Nephron (organoid): ENCODE results near the gene CAMTA1.

ENCODE experiments used
- H3K27ac Mint-ChIP-seq, 3 experiments: 2 replicates each; pipeline ENCODE4 v1.8.0; 2020; ENCODE audit warnings: mixed read lengths in 3 of 3, mild to moderate bottlenecking in 2 of 3, moderate library complexity in 1 of 3
- H3K27me3 Mint-ChIP-seq: 2 replicates; pipeline ENCODE4 v1.8.0; 2021; ENCODE audit warnings: low read depth, mild to moderate bottlenecking, moderate library complexity, mixed read lengths
- H3K36me3 Mint-ChIP-seq: 2 replicates; pipeline ENCODE4 v1.8.0; 2020; ENCODE audit warnings: low read depth, mixed read lengths
- H3K4me1 Mint-ChIP-seq: 2 replicates; pipeline ENCODE4 v1.8.0; 2020; ENCODE audit warnings: mixed read lengths
- H3K4me3 Mint-ChIP-seq, 3 experiments: 2 replicates each; pipeline ENCODE4 v1.8.0; 2020; ENCODE audit warnings: mild to moderate bottlenecking in 3 of 3, mixed read lengths in 3 of 3, moderate library complexity in 2 of 3
- H3K9me3 Mint-ChIP-seq: 2 replicates; pipeline ENCODE4 v1.8.0; 2020; ENCODE audit warnings: mixed read lengths
- CTCF ChIP-seq, 3 experiments: fragments of 200-600 bp; sonication (generic); IDR thresholded peaks; one replicate each; pipeline ENCODE4 v1.5.0; 2021; ENCODE audit warnings: antibody characterized with exemption in 3 of 3; ENCODE audit not compliant: unreplicated experiment in 3 of 3

CAMTA1 gene

GRCh38 chr1:7560128-7560527 lies 774.9 kb downstream of the CAMTA1 start:
- H3K27me3 Mint-ChIP-seq = peaks cover 38% of the 10 kb centered on the region
- peak overlapping the region in 1 of 3 experiments; percentile 44 for H3K27ac Mint-ChIP-seq
- H3K9me3 Mint-ChIP-seq = no peaks in the 10 kb centered on the region
- TF ChIP-seq CTCF (IDR thresholded peaks at IDR 0.05; ENCODE audit: unreplicated experiment in 3 of 3) = no peak
- H3K4me3 Mint-ChIP-seq = no peak overlapping the region
- H3K4me1 Mint-ChIP-seq = peaks cover 40% of the 10 kb centered on the region
- peaks cover 3% of the 10 kb centered on the region for H3K36me3 Mint-ChIP-seq

GRCh38 chr1:7560601-7561181 lies 775.4 kb downstream of the CAMTA1 start:
- no peak for TF ChIP-seq CTCF (IDR thresholded peaks at IDR 0.05; ENCODE audit: unreplicated experiment in 3 of 3)
- no peak overlapping the region for H3K4me3 Mint-ChIP-seq

GRCh38 chr1:7561331-7561921 lies 776.2 kb downstream of the CAMTA1 start:
- TF ChIP-seq CTCF (IDR thresholded peaks at IDR 0.05; ENCODE audit: unreplicated experiment in 3 of 3) = peak; percentile 21 to 47 (median 21)
- Mint-ChIP-seq H3K36me3 (no peaks in the 10 kb centered on the region), H3K4me3 (no peak overlapping the region), H3K9me3 (no peaks in the 10 kb centered on the region), H3K27ac (no peak overlapping the region), H3K27me3 (peaks cover 33% of the 10 kb centered on the region), H3K4me1 (peaks cover 30% of the 10 kb centered on the region)

More at GRCh38 chr1:7560601-7561181, 775.4 kb downstream of the CAMTA1 start:
- Mint-ChIP-seq H3K36me3 (peaks cover 2% of the 10 kb centered on the region), H3K4me1 (peaks cover 34% of the 10 kb centered on the region), H3K9me3 (no peaks in the 10 kb centered on the region), H3K27ac (no peak overlapping the region), H3K27me3 (peaks cover 35% of the 10 kb centered on the region)

- H3K9me3 Mint-ChIP-seq = no peaks in the 10 kb centered on the region
- TF ChIP-seq CTCF (IDR thresholded peaks at IDR 0.05; ENCODE audit: unreplicated experiment in 3 of 3) = no peak
- no peak overlapping the region for H3K27ac Mint-ChIP-seq
- no peak overlapping the region for H3K4me3 Mint-ChIP-seq
- H3K27me3 Mint-ChIP-seq = peaks cover 33% of the 10 kb centered on the region
- H3K4me1 Mint-ChIP-seq = peaks cover 30% of the 10 kb centered on the region
- no peaks in the 10 kb centered on the region for H3K36me3 Mint-ChIP-seq
These were observed 776.9 kb downstream of the CAMTA1 start for GRCh38 chr1:7561936-7562728.

GRCh38 chr1:7562729-7563605 lies 777.7 kb downstream of the CAMTA1 start:
- peaks cover 22% of the 10 kb centered on the region for H3K4me1 Mint-ChIP-seq
- H3K9me3 Mint-ChIP-seq = no peaks in the 10 kb centered on the region
- peaks cover 28% of the 10 kb centered on the region for H3K27me3 Mint-ChIP-seq
- TF ChIP-seq CTCF (IDR thresholded peaks at IDR 0.05; ENCODE audit: unreplicated experiment in 3 of 3) = no peak
- no peaks in the 10 kb centered on the region for H3K36me3 Mint-ChIP-seq
- H3K27ac Mint-ChIP-seq = no peak overlapping the region
- H3K4me3 Mint-ChIP-seq = no peak overlapping the region
